H1 (cell line): ENCODE measurements around the gene ATP6V0A1.

Experiments
- ASH2L ChIP-seq: fragments of 200-600, 300-600 bp; sonication (generic); IDR thresholded peaks from one replicate; pipeline ENCODE4 v1.7.1; 2017; ENCODE audit warnings: low read length
- CBX5 ChIP-seq: fragments of 300-800, 300-1000 bp; sonication (generic); IDR thresholded peaks from 2 replicates; pipeline ENCODE4 v1.7.1; 2016; ENCODE audit warnings: antibody characterized with exemption, low read length, low read depth
- EP300 ChIP-seq, 2 experiments: IDR thresholded peaks; 1 replicate in 1 of 2; 2 replicates in 1 of 2; pipeline ENCODE4 v1.6.1; 2011 to 2012; ENCODE audit warnings: low read depth in 2 of 2, low read length in 2 of 2, mild to moderate bottlenecking in 2 of 2, borderline replicate concordance in 1 of 2, inconsistent platforms in 1 of 2, moderate library complexity in 1 of 2
- EZH2 ChIP-seq: fragments of 200-600 bp; sonication (generic); IDR thresholded peaks from 2 replicates; pipeline ENCODE4 v1.7.1; 2012; ENCODE audit warnings: low read depth, mild to moderate bottlenecking, moderate library complexity, low read length, inconsistent platforms; ENCODE audit not compliant: severe bottlenecking
- HDAC2 ChIP-seq, 2 experiments: fragments of 300-600 bp in 1 of 2; sonication (generic) in 1 of 2; IDR thresholded peaks; 2 replicates each; pipeline ENCODE4 v1.6.1; 2011 to 2012; ENCODE audit warnings: low read depth in 2 of 2, low read length in 2 of 2, mild to moderate bottlenecking in 2 of 2, moderate library complexity in 2 of 2, borderline replicate concordance in 1 of 2, inconsistent platforms in 1 of 2
- HDAC6 ChIP-seq: IDR thresholded peaks from one replicate; pipeline ENCODE4 v1.7.1; 2012; ENCODE audit warnings: low read depth, mild to moderate bottlenecking, inconsistent platforms, low read length, moderate library complexity
- POLR2A ChIP-seq, 2 experiments: IDR thresholded peaks; 1 replicate in 1 of 2; 2 replicates in 1 of 2; pipeline ENCODE4 v1.6.1; 2011; ENCODE audit warnings: low read depth in 2 of 2, low read length in 2 of 2, mild to moderate bottlenecking in 2 of 2; ENCODE audit errors: control extremely low read depth in 1 of 2
- SP1 ChIP-seq: IDR thresholded peaks from 2 replicates; pipeline ENCODE4 v1.6.1; 2011; ENCODE audit warnings: low read depth, low read length
- SRF ChIP-seq: IDR thresholded peaks from 2 replicates; pipeline ENCODE4 v1.6.1; 2011; ENCODE audit warnings: mild to moderate bottlenecking, low read depth, low read length, moderate library complexity
- TAF1 ChIP-seq: IDR thresholded peaks from 2 replicates; pipeline ENCODE4 v1.6.1; 2011; ENCODE audit warnings: mild to moderate bottlenecking, low read depth, low read length
- YY1 ChIP-seq: IDR thresholded peaks from 2 replicates; pipeline ENCODE4 v1.6.1; 2011; ENCODE audit warnings: low read depth, mild to moderate bottlenecking, low read length
- TF ChIP-seq, protein P1 (sequence below), 3 experiments: IDR thresholded peaks; 1 replicate in 2 of 3; 2 replicates in 1 of 3; pipeline versions ENCODE4 v1.5.1 to v1.6.1; 2011; ENCODE audit warnings: low read length in 3 of 3, mild to moderate bottlenecking in 3 of 3, inconsistent platforms in 2 of 3, low read depth in 1 of 3, moderate library complexity in 1 of 3; ENCODE audit not compliant: insufficient read depth in 1 of 3; ENCODE audit errors: control extremely low read depth in 1 of 3
- TF ChIP-seq, protein P2 (sequence below): IDR thresholded peaks from 2 replicates; pipeline ENCODE4 v1.6.1; 2012; ENCODE audit warnings: inconsistent platforms

DNA sequence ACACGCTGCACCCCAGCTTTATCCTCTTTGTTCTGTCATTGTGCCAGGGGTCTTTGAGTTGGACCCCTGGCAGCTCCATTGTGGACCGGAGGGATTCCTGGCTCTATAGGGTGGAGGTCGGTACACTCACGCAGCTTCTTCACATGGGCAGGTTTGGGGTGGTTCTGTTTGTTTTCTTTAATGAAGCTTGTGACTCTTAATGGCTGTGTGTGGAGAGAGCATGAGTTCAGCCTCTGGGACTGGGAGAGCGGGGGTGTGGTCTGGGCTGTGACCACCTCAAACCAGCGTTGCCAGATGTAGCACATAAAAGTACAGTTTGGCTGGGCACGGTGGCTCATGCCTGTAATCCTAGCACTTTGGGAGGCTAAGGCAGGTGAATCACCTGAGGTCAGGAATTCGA lies 56.2 kb downstream of the ATP6V0A1 start:
- TF ChIP-seq, protein P1, sequence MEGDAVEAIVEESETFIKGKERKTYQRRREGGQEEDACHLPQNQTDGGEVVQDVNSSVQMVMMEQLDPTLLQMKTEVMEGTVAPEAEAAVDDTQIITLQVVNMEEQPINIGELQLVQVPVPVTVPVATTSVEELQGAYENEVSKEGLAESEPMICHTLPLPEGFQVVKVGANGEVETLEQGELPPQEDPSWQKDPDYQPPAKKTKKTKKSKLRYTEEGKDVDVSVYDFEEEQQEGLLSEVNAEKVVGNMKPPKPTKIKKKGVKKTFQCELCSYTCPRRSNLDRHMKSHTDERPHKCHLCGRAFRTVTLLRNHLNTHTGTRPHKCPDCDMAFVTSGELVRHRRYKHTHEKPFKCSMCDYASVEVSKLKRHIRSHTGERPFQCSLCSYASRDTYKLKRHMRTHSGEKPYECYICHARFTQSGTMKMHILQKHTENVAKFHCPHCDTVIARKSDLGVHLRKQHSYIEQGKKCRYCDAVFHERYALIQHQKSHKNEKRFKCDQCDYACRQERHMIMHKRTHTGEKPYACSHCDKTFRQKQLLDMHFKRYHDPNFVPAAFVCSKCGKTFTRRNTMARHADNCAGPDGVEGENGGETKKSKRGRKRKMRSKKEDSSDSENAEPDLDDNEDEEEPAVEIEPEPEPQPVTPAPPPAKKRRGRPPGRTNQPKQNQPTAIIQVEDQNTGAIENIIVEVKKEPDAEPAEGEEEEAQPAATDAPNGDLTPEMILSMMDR (IDR thresholded peaks at IDR 0.05; ENCODE audit: control extremely low read depth in 1 of 3, insufficient read depth in 1 of 3, low read depth in 1 of 3, low read length in 3 of 3), result no peak
- TF ChIP-seq POLR2A (IDR thresholded peaks at IDR 0.05; ENCODE audit: control extremely low read depth in 1 of 2, low read depth in 2 of 2, low read length in 2 of 2) (no peak), SP1 (no peak), HDAC6 (no peak), EP300 (IDR thresholded peaks at IDR 0.05; ENCODE audit: borderline replicate concordance in 1 of 2, low read depth in 2 of 2, low read length in 2 of 2) (no peak), ASH2L (no peak), YY1 (no peak), EZH2 (no peak), HDAC2 (IDR thresholded peaks at IDR 0.05; ENCODE audit: borderline replicate concordance in 1 of 2, low read depth in 2 of 2, low read length in 2 of 2) (no peak), TAF1 (no peak), CBX5 (no peak), SRF (no peak)
- TF ChIP-seq, protein P2, sequence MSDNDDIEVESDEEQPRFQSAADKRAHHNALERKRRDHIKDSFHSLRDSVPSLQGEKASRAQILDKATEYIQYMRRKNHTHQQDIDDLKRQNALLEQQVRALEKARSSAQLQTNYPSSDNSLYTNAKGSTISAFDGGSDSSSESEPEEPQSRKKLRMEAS, result no peak
